K562 (cell line): Measurements from ENCODE around the gene SULT2A1. TPM values are rescaled to one million over a fixed set of nuclear protein-coding genes. Genes with fewer than 3 reads are reported as not detected.

Experiments
- ATF1 ChIP-seq, 2 experiments: fragments of 450-650 bp in 1 of 2; IDR thresholded peaks; 2 replicates each; pipeline ENCODE4 v1.6.1; 2016; ENCODE audit warnings: missing compliant biosample characterization in 1 of 2, missing genetic modification characterization in 1 of 2
- ATF7 ChIP-seq: fragments of 450-650 bp; IDR thresholded peaks from 2 replicates; pipeline ENCODE4 v1.7.1; 2014; ENCODE audit warnings: mild to moderate bottlenecking, moderate library complexity
- CBFB ChIP-seq: sonication (generic); formaldehyde crosslinking; IDR thresholded peaks from 2 replicates; pipeline ENCODE4 v1.4.0; 2020; ENCODE audit warnings: mild to moderate bottlenecking, missing genetic modification reagents
- DIDO1 ChIP-seq: fragments of 450-650 bp; IDR thresholded peaks from 2 replicates; pipeline ENCODE4 v1.6.1; 2016; ENCODE audit warnings: low read depth, missing biosample characterization, missing genetic modification characterization
- DMBX1 ChIP-seq: fragments of 250-450 bp; sonication (Bioruptor Pico); IDR thresholded peaks from 2 replicates; pipeline ENCODE4 v1.8.0; 2022; ENCODE audit warnings: inconsistent platforms, mild to moderate bottlenecking, moderate library complexity, borderline replicate concordance
- HNRNPLL ChIP-seq: fragments of 200-400 bp; formaldehyde crosslinking; IDR thresholded peaks from 2 replicates; pipeline ENCODE4 v1.6.1; 2017; ENCODE audit warnings: low read length, low read depth, mild to moderate bottlenecking; ENCODE audit not compliant: poor library complexity, severe bottlenecking
- MCM2 ChIP-seq: fragments of 450-650 bp; IDR thresholded peaks from 2 replicates; pipeline ENCODE4 v1.6.1; 2017; ENCODE audit warnings: low read depth, mild to moderate bottlenecking
- RAD51 ChIP-seq: fragments of 450-650 bp; IDR thresholded peaks from 2 replicates; pipeline ENCODE4 v1.7.1; 2016; ENCODE audit warnings: low read depth, mild to moderate bottlenecking, borderline replicate concordance
- TAF9B ChIP-seq: fragments of 450-650 bp; IDR thresholded peaks from 2 replicates; pipeline ENCODE4 v1.6.1; 2018; ENCODE audit warnings: mild to moderate bottlenecking; ENCODE audit not compliant: partially characterized antibody
- U2AF1 ChIP-seq: fragments of 200-400 bp; formaldehyde crosslinking; optimal IDR thresholded peaks from 2 replicates; pipeline ENCODE3; 2017; ENCODE audit warnings: mild to moderate bottlenecking, low read depth, low read length, moderate library complexity
- ZBTB17 ChIP-seq: fragments of 450-650 bp; formaldehyde crosslinking; IDR thresholded peaks from 2 replicates; pipeline ENCODE4 v1.4.0; 2020; ENCODE audit warnings: mild to moderate bottlenecking
- ZBTB8A ChIP-seq: fragments of 450-650 bp; IDR thresholded peaks from 2 replicates; pipeline ENCODE4 v1.6.1; 2018; ENCODE audit warnings: mild to moderate bottlenecking, moderate library complexity; ENCODE audit not compliant: partially characterized antibody
- ZFP36 ChIP-seq: fragments of 150-350 bp; IDR thresholded peaks from 2 replicates; pipeline ENCODE4 v1.6.1; 2018; ENCODE audit warnings: low read length, low read depth; ENCODE audit not compliant: partially characterized antibody
- ZNF217 ChIP-seq: sonication (generic); formaldehyde crosslinking; IDR thresholded peaks from 2 replicates; pipeline ENCODE4 v1.8.0; 2022; ENCODE audit warnings: mild to moderate bottlenecking, missing genetic modification reagents
- ZNF696 ChIP-seq: fragments of 250-450 bp; sonication (Bioruptor Pico); conservative IDR thresholded peaks from 2 replicates; pipeline ENCODE4 v1.4.0; 2020; ENCODE audit warnings: mild to moderate bottlenecking, moderate library complexity
- polyA plus RNA-seq, 8 experiments: library from polyadenylated mRNA; depleted of rRNA in 4 of 8; stranded (reverse) in 5 of 8; unstranded in 3 of 8; fragments of >200 nt; fragmentation: Nextera tagmentation in 2 of 8; fragmentation: Illumina TruSeq in 1 of 8; extraction: Ambion mirVana in 2 of 8; extraction: Trizol in 1 of 8; gene quantifications; 2 replicates each; pipeline versions ENCODE4 v1.2.1 to v1.2.3, GENCODE V29; 2011 to 2014; ENCODE audit warnings: inconsistent platforms in 1 of 8, missing spikeins in 1 of 8
- total RNA-seq, 7 experiments: library from RNA; depleted of rRNA in 6 of 7; stranded (reverse); fragments of >200 nt in 6 of 7; fragmentation: Illumina TruSeq in 2 of 7; extraction: Trizol in 2 of 7; gene quantifications; 2 replicates each; pipeline versions ENCODE4 v1.2.1 to v1.2.3, GENCODE V29; 2011 to 2021; ENCODE audit warnings: low replicate concordance in 1 of 7
- TF ChIP-seq, protein P1 (sequence below): fragments of 250-450 bp; sonication (Bioruptor Pico); IDR thresholded peaks from 2 replicates; pipeline ENCODE4 v1.6.1; 2021; ENCODE audit warnings: mild to moderate bottlenecking
- TF ChIP-seq, protein P2 (sequence below): fragments of 250-450 bp; sonication (Bioruptor Pico); IDR thresholded peaks from 2 replicates; pipeline ENCODE4 v1.4.0; 2020
- TF ChIP-seq, protein P3 (sequence below): sonication (generic); formaldehyde crosslinking; IDR thresholded peaks from 2 replicates; pipeline ENCODE4 v1.8.0; 2022; ENCODE audit warnings: mild to moderate bottlenecking, missing genetic modification reagents
- TF ChIP-seq, protein P4 (sequence below): fragments of 450-650 bp; formaldehyde crosslinking; IDR thresholded peaks from 2 replicates; pipeline ENCODE4 v1.4.0; 2020; ENCODE audit warnings: mild to moderate bottlenecking, moderate library complexity

Gene SULT2A1
- total and polyA plus RNA-seq, 9 of the 15 experiments (the other 6 are each of a cell fraction or from before 2014, with no cell fraction given) = 0.03 to 0.25 (median 0.07) TPM; not detected in 4

DNA sequence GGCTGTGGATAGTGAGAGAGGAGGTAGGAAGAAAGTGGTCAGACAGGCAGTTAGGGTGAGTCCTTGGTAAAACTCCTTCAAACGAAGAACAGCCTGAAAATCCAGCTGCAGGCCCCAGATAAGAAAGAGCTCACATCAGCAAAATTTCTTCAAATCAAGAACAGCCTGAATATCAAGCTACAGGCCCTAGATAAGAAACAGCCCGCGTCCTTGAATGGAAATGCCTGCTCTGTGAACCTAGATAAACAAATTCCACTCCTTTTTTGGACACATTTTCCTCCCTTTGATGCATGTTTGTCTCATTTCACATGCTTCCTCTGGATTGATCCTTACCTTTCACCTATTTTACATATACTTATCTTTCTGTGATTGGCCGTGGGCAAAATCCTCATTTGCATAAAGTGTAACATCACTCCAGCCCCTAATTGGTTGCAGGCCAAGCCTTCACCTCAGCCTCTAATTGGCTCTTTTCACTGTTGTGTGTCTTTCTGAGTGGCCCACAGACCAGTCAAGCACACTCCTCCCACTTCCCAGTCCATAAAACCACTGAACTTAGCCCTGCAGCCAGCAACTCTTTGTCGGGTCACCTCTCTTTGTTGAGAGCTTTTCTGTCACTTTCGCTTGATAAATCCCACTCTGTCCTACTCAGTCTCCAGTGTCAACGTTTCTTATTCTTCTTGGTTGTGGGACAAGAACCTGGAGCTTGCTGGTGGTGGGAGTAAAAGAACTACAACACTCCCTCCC is 6.0 kb upstream of the SULT2A1 start (continued):
- TF ChIP-seq, protein P1, sequence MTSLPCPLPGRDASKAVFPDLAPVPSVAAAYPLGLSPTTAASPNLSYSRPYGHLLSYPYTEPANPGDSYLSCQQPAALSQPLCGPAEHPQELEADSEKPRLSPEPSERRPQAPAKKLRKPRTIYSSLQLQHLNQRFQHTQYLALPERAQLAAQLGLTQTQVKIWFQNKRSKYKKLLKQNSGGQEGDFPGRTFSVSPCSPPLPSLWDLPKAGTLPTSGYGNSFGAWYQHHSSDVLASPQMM (CRISPR knock-in tag) = no peak
- TF ChIP-seq RAD51 (peak; percentile 57; the same call in 1 of the 2 replicates), HNRNPLL (no peak), ZNF696 (CRISPR knock-in tag) (no peak), ZBTB8A (no peak), ATF1 (CRISPR knock-in tag; IDR thresholded peaks at IDR 0.05) (no peak), ATF1 (tag; IDR thresholded peaks at IDR 0.05) (peak; percentile 86), ZNF217 (CRISPR knock-in tag) (no peak), ZFP36 (peak; percentile 53), ATF7 (peak; percentile 90), DMBX1 (CRISPR knock-in tag) (peak; percentile 96), TAF9B (peak; percentile 89), DIDO1 (tag) (peak; percentile 46; the same call in 1 of the 2 replicates), U2AF1 (no peak), ZBTB17 (0 out of 2 replicates have a peak, but pooled peaks have one; percentile 8), CBFB (no peak), MCM2 (no peak)
- TF ChIP-seq, protein P2, sequence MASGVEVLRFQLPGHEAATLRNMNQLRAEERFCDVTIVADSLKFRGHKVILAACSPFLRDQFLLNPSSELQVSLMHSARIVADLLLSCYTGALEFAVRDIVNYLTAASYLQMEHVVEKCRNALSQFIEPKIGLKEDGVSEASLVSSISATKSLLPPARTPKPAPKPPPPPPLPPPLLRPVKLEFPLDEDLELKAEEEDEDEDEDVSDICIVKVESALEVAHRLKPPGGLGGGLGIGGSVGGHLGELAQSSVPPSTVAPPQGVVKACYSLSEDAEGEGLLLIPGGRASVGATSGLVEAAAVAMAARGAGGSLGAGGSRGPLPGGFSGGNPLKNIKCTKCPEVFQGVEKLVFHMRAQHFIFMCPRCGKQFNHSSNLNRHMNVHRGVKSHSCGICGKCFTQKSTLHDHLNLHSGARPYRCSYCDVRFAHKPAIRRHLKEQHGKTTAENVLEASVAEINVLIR (CRISPR knock-in tag) = 0 out of 2 replicates have a peak, but pooled peaks have one; percentile 49
- TF ChIP-seq, protein P3, sequence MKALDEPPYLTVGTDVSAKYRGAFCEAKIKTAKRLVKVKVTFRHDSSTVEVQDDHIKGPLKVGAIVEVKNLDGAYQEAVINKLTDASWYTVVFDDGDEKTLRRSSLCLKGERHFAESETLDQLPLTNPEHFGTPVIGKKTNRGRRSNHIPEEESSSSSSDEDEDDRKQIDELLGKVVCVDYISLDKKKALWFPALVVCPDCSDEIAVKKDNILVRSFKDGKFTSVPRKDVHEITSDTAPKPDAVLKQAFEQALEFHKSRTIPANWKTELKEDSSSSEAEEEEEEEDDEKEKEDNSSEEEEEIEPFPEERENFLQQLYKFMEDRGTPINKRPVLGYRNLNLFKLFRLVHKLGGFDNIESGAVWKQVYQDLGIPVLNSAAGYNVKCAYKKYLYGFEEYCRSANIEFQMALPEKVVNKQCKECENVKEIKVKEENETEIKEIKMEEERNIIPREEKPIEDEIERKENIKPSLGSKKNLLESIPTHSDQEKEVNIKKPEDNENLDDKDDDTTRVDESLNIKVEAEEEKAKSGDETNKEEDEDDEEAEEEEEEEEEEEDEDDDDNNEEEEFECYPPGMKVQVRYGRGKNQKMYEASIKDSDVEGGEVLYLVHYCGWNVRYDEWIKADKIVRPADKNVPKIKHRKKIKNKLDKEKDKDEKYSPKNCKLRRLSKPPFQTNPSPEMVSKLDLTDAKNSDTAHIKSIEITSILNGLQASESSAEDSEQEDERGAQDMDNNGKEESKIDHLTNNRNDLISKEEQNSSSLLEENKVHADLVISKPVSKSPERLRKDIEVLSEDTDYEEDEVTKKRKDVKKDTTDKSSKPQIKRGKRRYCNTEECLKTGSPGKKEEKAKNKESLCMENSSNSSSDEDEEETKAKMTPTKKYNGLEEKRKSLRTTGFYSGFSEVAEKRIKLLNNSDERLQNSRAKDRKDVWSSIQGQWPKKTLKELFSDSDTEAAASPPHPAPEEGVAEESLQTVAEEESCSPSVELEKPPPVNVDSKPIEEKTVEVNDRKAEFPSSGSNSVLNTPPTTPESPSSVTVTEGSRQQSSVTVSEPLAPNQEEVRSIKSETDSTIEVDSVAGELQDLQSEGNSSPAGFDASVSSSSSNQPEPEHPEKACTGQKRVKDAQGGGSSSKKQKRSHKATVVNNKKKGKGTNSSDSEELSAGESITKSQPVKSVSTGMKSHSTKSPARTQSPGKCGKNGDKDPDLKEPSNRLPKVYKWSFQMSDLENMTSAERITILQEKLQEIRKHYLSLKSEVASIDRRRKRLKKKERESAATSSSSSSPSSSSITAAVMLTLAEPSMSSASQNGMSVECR (CRISPR knock-in tag) = no peak
- TF ChIP-seq, protein P4, sequence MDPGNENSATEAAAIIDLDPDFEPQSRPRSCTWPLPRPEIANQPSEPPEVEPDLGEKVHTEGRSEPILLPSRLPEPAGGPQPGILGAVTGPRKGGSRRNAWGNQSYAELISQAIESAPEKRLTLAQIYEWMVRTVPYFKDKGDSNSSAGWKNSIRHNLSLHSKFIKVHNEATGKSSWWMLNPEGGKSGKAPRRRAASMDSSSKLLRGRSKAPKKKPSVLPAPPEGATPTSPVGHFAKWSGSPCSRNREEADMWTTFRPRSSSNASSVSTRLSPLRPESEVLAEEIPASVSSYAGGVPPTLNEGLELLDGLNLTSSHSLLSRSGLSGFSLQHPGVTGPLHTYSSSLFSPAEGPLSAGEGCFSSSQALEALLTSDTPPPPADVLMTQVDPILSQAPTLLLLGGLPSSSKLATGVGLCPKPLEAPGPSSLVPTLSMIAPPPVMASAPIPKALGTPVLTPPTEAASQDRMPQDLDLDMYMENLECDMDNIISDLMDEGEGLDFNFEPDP = no peak
